ENCODE results near the gene HSD11B1L.

The HSD11B1L gene

DNA sequence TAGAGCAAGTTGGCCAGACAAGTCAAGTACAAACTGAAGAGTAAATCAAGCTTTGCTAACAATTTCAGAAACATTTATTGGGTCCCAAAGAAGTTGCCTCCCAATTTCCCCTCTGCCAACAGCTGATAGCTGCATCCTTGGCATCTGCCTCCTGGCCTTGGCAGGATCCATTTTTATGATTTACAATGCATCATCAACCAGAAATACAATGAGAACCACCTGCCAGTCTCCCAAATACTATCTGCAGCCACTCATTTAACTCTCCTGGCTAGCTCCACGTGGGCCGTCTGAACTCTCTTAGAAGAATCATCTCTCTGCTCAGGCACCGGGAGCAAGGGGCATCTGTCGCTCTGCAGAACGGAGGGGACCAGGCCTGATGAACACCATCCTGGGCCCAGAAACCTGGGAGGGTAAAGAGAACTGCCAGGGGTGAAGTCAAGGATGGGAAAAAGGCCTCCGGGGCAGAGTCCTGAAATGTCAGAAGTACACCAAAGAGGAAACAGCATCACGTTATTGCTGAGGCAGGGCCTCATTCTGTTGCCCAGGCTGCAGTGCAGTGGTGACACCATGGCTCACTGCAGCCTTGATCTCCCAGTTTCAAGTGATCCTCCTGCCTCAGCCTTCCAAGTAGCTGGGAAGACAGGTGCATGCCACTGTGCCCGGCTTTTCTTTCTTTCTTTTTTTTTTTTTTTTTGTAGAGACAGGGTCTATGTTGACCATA, 36.5 kb downstream of the HSD11B1L start:
- no peak for DNase-seq
- Histone ChIP-seq H3K36me3 (peaks cover 38% of the 10 kb centered on the region), H3K4me1 (no peaks in the 10 kb centered on the region), H3K9me3 (no peaks in the 10 kb centered on the region), H3K27me3 (no peaks in the 10 kb centered on the region), H3K4me3 (ENCODE audit: low read depth, low read length) (peak overlapping the region; percentile 100)
- TF ChIP-seq, protein P1, sequence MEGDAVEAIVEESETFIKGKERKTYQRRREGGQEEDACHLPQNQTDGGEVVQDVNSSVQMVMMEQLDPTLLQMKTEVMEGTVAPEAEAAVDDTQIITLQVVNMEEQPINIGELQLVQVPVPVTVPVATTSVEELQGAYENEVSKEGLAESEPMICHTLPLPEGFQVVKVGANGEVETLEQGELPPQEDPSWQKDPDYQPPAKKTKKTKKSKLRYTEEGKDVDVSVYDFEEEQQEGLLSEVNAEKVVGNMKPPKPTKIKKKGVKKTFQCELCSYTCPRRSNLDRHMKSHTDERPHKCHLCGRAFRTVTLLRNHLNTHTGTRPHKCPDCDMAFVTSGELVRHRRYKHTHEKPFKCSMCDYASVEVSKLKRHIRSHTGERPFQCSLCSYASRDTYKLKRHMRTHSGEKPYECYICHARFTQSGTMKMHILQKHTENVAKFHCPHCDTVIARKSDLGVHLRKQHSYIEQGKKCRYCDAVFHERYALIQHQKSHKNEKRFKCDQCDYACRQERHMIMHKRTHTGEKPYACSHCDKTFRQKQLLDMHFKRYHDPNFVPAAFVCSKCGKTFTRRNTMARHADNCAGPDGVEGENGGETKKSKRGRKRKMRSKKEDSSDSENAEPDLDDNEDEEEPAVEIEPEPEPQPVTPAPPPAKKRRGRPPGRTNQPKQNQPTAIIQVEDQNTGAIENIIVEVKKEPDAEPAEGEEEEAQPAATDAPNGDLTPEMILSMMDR (IDR thresholded peaks at IDR 0.05; ENCODE audit: low read depth, low read length) = no peak

DNA sequence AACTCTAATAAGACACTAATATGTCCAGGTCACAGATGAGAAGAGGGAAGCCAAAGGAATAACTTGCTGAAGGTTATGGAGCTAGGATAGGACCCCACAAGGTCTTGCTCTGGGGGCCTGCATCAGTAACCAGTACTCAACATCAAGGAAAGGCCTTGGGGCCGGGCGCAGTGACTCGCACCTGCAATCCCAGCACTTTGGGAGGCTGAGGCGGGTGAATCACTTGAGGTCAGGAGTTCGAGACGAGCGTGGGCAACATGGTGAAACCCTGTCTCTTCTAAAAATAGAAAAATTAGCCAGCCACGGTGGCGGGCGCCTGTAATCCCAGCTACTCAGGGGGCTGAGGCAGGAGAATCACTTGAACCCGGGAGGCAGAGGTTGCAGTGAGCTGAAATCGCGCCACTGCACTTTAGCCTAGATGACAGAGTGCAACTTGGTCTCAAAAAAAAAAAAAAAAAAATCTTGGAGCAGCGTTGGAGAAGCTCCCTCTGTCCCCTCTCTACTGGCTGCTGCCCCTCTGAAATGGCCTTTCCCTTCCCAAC, 37.3 kb downstream of the HSD11B1L start:
- TF ChIP-seq, protein P1 (IDR thresholded peaks at IDR 0.05; ENCODE audit: low read depth, low read length) = no peak
- peaks cover 30% of the 10 kb centered on the region for H3K36me3 ChIP-seq
- no peak for DNase-seq
- H3K9me3 ChIP-seq = no peaks in the 10 kb centered on the region
- no peaks in the 10 kb centered on the region for H3K4me1 ChIP-seq
- H3K4me3 ChIP-seq (ENCODE audit: low read depth, low read length) = peak overlapping the region; percentile 100
- H3K27me3 ChIP-seq = no peaks in the 10 kb centered on the region

DNA sequence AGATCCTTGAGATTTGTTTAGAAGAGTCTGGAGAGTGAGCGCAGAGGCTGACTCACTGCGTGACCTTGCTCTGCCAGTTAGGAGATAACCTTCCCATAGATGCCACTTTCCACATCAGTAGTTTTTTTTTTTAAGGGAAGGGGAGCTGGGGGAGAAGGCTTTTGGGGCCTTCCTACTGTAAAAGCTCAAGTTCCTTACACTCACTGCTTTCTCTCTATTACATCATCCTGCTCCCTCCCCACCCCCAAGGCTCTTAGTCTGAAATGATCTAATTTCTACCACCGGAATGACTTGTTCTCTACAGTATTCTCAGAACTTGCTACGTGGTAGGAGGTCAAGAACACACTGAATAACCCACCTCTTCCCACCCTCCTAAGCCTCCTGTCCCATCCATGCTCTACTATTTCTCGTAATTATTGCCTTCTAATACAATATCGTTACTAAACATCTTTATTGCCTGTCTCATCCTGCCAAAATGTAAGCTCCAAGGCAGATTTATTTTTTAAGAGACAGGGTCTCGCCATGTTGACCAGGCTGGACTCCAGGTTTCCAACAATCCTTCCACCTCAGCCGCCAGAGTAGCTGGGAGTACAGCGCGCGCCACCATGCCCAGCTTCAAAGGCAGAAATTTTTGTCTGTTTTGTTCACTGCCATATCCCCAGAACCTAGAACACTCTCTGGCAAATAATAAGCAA, 37.9 kb downstream of the HSD11B1L start:
- TF ChIP-seq, protein P1 (IDR thresholded peaks at IDR 0.05; ENCODE audit: low read depth, low read length) = no peak
- peak overlapping the region; percentile 100 for H3K4me3 ChIP-seq (ENCODE audit: low read depth, low read length)
- peaks cover 24% of the 10 kb centered on the region for H3K36me3 ChIP-seq
- no peaks in the 10 kb centered on the region for H3K4me1 ChIP-seq
- no peak for DNase-seq
- no peaks in the 10 kb centered on the region for H3K27me3 ChIP-seq
- H3K9me3 ChIP-seq = no peaks in the 10 kb centered on the region

DNA sequence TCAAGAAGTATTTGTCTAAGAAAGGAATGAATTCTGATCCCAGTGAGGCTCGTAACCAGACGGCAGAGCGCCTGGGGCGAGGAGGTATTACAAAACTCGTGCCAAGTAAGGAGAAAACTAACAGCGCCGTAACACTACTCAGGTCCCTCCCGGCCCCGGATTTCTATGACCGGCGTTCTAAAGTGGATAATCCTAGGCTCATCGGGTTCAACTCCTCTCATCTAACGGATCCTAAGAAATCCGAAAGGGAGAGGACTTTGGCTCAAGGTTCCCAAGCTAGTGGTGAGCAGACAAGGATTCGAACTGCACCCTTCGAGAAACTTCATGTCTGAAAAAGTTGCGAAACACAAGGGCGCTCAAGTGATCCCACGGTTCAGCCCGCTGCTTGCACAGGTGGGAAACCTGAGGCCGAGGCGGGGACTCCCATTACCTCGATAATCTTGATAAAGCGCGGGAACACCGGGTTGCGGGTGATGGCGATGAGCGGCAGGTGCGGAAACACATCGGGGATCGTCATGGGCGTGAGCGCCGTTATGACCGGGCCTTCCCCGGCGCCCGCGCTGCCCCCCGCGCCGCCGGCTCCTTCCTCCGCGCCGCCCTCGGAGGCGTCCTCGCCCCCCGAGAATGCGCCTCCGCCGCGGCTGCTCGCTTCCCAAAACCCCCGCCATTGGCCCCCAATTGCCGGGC, 38.6 kb downstream of the HSD11B1L start:
- H3K9me3 ChIP-seq = no peaks in the 10 kb centered on the region
- peak overlapping the region; percentile 100 for H3K4me3 ChIP-seq (ENCODE audit: low read depth, low read length)
- no peaks in the 10 kb centered on the region for H3K27me3 ChIP-seq
- H3K36me3 ChIP-seq = peaks cover 17% of the 10 kb centered on the region
- no peaks in the 10 kb centered on the region for H3K4me1 ChIP-seq
- TF ChIP-seq, protein P1 (IDR thresholded peaks at IDR 0.05; ENCODE audit: low read depth, low read length) = no peak
- no peak for DNase-seq

DNA sequence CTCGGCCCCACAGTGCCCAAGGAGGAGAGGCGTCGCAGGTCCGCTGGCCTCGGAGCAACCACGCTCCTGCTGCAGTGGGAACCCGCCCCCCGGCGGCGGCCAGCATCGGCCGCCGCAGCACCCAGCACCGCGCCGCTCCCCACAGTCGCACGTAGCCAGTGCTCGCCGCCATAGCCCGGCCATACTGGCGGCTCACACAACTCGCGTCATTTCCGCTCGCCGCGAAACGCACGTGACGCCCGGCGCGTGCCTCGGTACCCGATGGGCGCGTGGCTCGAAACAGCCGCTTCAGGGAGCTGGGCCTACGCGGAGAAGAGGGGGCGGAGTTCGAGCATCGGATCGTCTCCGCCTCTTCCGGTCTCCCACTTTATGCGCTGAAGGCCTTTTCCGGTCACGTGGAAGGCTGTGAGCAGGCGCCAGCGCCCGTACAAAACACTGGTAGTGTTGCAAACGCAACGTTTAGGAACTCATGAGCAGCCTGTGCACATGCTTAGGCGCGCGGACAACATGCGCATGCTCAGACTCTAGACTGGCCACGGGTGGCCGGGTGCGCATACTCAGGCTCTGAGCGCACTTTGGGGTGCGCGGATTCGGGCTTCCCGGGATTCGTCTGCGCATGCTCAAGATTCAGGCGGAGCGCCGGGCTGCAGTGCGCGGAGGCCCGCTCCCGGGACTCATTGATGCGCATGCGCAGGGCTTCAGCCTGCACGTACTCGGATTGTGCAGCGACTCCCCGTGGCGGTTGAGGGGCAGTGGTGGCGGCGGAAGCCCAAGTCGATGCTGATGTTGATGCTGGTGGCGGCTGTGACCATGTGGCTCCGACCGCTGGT, 39.3 kb downstream of the HSD11B1L start, which contains the start of the genes CATSPERD and LONP1:
Gene CATSPERD (plus strand): TSS at position 677 of the 830 bp plus-strand sequence. CDS start 101 bp downstream, at position 778.
Gene LONP1 (minus strand): TSS at position 186 of the 830 bp plus-strand sequence. CDS start 14 bp downstream, at position 172.
- Histone ChIP-seq H3K9me3 (no peaks in the 10 kb centered on the region), H3K27me3 (no peaks in the 10 kb centered on the region; the same call in 1 of the 2 replicates), H3K4me3 (ENCODE audit: low read depth, low read length) (peak within 1 kb of the TSS; percentile 100), H3K36me3 (peaks cover 14% of the 10 kb centered on the region), H3K4me1 (no peaks in the 10 kb centered on the region)
- peak; percentile 99 for DNase-seq
- TF ChIP-seq, protein P1 (IDR thresholded peaks at IDR 0.05; ENCODE audit: low read depth, low read length) = peak; percentile 88
